NCI-H345 (cell line): ENCODE measurements around the gene CD84.
"Not testable (repeated sequence)": the region's sequence is repeated elsewhere in the genome, so short reads cannot be mapped to it uniquely, and the experiment has no call there.

Experiments used
- DNase-seq: peaks from one replicate; lab custom pipeline; 2025; lab: John Stamatoyannopoulos, UW

Gene CD84

DNA sequence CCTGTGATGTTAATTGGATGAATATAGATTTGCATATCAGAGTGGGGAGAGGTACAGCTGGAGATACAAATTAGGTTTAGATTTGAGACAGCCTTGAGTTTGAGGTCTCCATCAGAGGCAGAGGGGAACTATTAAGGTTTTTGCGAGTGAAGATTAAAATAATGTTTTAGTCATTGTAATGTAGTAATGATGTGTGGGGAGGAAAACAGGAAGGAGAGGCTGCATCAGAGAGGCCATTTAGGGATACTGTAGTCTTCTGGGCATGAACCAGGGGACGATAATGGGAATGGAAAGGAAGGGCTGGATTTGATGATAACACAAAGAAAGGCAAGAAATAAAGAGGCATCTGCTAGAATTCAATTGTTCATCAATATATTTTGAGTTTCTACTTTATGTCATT, 9.5 kb downstream of the CD84 start:
- no peak for DNase-seq

DNA sequence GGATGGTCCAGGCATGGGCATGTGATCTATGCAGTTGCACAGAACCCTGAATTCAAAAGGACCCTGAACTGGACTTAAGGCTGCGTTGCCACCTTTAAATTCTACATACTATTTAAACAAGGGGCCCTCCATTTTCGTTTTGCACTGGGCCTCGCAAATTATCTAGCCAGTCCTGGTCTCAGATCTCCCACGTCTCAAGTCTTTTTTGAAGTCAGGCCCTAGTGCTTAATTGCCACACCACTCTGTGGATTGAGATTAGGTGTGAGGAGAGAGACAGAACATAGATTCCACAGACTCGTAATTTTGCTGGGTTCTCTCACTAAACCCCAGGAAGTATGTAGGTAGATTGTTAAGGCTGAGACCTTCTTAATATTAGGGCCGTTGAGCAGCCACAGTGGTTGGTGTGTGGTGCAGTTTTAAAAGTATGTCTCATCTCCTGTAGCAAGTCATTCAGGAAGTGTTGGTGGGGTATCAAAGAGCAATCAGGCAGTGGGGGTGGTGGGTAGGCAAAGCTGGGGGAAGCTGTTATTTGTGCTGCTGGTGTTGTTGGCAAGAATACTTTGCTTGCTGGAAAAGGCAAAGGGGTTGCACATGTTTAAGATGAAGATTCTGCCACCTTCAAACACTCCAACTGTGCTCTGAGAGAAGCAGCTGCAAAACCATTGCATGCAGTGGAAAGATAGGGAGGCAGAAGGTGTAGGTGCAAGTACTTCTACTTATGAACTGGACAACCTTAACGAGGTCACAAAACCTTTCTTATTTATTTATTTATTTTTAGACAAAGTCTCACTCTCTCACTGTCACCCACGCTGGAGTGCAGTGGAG, 11.2 kb downstream of the CD84 start:
- DNase-seq, result no peak

DNA sequence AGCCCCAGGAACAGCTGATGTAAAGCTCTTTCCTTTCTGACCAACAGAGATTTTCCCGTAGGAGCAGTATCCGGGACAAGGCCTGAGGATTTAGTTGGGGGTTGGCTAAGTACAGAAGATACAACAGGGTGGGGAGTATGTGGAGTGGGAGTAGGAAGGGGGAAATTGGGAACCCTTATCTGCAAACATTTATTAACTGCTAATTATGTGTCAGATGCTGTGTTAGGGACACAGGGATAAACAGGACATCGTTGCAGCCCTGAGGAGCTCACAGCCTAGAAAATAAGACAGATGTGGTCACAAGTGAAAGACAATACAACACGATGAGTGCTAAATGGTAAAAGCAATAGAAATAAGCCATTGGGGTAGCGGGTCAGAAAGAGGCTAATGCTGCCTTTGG, 12.0 kb downstream of the CD84 start:
- DNase-seq, result no peak

DNA sequence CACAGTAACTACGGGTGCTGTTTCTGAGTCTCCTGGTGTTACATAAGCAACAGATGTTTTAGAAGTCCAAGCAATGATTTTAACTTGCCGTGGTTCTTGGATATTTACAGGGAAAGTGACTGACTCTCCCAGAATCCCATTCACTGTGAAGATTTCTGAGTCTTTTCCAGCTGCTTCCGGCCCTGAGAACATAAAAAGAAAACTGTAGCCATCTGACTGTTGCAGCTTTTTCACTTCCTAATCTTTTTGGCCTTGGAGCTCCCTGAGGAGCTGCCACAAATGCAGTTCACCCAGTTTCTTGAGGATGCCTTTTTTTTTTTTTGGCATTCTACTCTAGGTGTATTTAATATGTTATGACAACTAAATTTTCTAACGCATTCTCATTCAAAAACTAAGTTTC, 13.7 kb downstream of the CD84 start:
- DNase-seq, result no peak

DNA sequence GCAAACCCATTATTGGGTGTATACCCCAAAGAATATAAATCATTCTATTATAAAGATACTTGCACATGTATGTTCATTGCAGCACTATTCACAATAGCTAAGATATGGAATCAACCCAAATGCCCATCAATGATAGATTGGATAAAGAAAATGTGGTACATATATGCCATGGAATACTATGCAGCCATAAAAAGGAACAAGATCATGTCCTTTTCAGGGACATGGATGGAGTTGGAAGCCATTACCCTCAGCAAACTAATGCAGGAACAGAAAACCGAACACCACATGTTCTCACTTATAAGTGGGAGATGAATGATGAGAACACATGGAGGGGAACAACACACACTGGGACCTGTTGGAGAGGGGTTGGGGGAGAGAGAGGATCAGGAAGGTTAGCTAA, 16.1 kb downstream of the CD84 start:
- DNase-seq, result not testable (repeated sequence)

DNA sequence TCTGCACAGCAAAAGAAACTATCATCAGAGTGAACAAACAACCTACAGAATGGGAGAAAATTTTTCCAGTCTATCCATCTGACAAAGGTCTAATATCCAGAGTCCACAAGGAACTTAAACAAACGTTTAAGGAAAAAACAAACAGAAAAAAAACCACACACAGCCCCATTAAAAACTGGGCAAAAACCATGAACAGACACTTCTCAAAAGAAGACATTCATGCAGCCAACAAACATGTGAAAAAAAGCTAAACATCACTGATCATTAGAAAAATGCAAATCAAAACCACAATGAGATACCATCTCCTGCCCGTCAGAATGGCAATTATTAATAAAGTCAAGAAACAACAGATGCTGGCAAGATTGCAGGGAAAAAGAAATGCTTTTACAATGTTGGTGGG, 16.6 kb downstream of the CD84 start:
- DNase-seq, result not testable (repeated sequence)

DNA sequence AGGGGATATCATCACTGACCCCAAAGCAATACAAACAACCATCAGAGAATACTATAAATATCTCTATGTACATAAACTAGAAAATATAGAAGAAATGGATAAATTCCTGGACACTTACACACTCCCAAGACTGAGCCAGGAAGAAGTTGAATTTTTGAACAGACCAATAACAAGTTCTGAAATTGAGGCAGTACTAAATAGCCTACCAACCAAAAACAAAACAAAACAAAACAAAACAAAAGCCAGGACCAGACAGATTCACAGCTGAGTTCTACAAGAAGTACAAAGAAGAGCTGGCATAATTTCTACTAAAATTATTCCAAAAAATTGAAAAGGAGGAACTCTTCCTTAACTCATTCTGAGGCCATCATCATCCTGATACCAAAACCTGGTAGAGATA, 18.5 kb downstream of the CD84 start:
- no peak for DNase-seq

DNA sequence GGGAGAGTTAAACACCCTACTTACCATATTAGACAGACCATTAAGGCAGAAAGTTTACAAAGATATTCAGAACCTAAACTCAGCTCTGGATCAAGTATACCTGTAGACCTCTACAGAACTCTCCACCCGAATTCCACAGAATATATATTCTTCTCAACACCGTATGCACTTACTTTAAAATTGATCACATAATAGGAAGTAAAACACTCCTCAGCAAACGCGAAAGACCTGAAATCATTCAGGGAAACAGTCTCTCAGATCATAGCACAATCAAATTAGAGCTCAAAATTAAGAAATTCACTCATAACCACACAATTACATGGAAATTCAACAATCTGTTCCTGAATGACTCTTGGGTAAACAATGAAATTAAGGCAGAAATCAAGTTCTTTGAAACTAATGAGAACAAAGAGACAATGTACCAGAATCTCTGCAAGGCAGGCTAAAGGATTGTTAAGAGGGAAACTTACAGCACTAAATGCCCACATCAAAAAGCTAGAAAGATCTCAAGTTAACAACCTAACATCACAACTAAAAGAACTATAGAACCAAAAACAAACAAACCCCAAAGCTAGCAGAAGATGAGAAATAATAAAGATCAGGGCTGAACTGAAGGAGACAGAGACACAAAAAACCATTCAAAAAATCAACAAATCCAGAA, 19.1 kb downstream of the CD84 start:
- no peak for DNase-seq

DNA sequence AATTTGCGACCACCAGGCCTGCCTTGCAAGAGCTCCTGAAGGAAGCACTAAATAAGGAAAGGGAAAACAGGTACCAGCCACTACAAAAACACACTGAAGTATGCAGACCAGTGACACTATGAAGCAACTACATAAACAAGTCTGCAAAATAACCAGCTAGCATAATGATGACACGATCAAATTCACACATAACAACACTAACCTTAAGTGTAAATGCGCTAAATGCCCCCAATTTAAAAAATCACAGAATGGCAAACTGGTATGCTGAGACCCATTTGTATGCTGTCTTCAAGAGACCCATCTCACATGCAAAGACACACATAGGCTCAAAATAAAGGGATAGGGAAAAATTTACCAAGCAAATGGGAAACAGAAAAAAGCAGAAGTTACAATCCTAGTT, 19.9 kb downstream of the CD84 start:
- DNase-seq, result not testable (repeated sequence)

DNA sequence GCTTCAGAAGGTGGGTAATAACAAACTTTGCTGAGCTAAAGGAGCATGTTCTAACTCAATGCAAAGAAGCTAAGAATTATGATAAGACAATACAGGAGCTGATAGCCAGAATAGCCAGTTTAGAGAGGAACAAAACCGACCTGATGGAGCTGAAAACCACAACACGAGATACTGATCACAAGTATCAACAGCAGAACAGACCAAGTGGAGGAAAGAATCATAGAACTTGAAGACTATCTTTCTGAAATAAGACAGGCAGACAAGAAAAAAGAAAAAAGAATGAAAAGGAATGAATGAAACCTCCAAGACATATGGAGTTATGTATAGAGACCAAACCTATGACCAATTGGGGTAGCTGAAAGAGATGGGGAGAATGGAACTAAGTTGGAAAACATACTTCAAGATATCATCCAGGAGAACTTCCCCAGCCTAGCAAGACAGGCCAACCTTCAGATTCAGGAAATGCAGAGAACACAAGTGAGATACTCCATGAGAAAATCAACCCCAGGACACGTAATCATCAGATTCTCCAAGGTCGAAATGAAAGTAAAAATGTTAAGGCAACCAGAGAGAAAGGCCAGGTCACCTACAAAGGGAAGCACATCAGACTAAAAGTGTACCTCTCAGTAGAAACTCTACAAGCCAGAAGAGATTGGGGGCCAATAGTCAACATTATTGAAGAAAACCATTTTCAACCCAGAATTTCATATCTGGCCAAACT, 20.5 kb downstream of the CD84 start:
- DNase-seq, result no peak

DNA sequence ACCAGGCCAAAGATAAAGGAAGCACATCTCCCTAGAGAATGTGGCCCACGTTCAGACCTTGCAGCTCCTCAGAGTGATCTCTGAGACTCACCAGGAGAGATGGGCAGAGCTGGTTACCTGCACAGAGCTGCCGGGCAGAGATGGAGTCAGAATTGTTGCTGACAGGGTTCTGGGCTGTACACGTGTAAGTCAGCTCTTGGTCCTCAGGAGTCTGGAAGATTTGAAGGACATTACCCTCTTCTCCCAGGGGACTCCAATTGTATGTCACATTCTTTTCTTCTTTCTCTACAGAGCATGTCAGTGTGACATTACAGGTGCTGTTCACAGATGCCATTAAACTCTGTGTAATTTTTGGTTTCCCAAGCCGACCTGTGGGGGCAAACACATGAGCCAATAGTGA, 25.5 kb downstream of the CD84 start:
- no peak for DNase-seq

DNA sequence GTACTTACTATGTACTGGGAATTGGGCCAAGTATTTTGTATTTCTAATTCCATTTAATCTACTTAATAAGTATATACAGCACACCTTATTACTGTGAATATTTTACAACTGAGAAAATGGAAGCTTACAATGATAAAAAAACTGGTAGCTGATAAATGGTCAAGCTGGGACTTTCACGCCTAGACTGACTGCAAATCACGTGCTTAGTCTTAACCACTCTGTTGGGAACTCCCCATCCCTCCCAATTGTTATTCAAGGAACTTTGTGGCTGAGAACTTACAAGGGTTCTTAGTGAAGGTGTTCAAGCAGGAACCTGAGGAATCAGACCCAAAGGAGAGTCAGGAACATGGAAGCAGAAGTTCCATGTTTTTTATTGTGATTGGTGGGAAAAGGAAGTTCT, 26.9 kb downstream of the CD84 start:
- DNase-seq, result no peak

DNA sequence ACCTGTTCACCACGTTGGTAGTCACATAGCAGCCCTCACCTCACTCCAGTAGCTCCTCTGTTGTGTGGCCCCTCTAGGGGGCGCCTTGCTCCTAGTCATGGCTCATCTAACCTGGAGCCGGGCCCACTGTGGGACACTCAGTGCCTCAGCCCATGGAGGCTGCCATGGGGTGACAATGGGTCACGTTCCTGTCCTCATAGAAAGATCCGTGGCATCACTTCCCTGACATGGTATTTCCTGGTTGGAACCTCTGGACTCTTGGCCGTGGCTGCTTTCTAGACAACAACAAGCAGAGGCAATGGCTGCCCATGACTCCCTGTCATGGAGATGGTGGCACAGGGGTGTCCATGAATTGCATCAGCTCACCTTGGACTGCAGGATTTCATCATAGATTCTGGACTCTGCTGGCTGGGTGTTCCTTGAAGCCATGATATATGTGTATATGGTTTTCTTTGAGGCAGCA, 28.7 kb downstream of the CD84 start:
- DNase-seq, result no peak

DNA sequence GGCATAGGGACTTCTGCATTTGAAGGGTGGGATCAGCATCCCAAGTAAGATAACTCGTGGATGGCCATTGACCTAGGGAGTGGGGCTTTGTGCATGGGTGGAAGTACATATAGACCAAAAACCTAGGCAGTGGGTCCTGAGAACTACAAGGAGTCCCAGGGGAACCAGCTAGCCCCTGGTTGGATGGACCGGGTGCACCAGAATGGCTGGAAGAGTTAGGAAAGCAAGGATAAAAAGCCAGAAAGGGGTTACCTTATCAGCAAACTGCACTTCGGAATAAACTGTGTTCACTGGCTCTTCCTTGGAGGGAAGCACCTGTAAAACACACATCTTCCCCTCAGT, 29.7 kb downstream of the CD84 start:
- no peak for DNase-seq

DNA sequence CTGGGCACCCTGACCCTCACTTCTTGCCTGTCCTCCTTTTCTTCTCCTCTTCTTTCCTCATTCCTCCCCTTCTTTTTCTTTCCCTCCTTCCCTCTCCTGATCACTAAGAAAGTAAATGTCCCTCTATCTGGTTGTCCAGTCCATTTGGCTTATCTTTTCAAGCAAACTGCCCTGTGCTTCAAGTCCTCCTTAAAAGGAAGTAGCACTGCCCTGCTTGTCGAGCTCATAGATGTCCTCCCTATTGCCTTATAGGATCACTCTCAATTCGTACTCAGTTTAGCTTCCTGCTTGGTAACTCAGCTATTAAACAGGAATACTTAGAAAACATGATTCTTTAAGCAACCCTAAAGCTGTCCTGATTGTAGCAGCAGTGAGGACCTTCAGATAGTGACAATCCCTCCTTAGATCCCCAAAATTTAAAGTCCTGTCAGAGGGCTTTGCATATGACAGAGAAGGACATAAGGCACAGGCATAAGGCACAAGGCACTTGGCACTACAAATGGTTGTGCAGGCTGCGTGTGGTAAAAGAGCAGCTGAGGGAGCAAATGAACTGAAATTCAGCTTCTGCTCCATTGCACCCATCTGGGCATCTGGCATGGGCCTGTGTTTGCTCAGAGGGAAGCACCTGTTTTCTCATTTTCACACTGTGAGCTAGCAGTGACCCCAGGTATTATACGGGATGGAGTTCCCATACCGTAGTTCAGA, 30.2 kb downstream of the CD84 start:
- no peak for DNase-seq

DNA sequence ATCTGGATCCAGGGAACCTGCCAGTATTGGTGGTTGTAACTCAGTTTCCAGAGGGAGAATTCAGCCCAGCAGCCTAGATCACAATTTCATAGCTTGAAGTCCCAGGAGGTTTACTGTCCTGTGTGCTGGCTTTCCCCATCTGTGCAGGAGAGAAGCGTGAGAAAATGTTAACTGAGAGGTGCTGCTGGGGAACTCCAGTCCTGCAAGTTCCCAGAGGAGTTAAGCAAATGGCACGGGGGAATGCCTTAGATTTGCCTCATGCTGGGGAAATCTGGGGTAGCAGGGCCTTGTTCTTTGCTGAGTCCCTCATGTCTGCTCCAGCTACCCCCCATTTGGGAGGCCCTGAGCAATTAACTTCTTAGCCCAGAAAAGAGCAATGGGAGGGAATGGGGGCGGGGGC, 31.1 kb downstream of the CD84 start:
- DNase-seq, result no peak

DNA sequence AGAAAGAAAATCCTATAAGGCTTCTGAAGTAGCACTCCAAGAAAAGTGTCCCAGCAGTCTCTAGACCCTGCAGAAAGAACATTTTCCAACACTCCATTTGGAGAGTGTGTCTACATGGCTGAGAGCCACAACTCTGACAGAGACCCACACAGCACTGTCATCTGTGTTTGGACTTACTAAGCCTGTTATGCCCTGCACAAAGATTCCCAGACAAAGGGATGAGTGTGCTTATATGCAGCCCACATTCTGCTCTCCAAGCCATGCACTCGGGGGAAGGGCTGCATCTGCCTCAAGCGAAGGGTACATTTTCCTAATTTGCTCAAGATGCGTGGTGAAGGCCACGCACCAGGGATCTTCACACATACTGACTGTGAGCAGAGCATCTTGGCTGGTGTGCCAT, 31.9 kb downstream of the CD84 start:
- no peak for DNase-seq

DNA sequence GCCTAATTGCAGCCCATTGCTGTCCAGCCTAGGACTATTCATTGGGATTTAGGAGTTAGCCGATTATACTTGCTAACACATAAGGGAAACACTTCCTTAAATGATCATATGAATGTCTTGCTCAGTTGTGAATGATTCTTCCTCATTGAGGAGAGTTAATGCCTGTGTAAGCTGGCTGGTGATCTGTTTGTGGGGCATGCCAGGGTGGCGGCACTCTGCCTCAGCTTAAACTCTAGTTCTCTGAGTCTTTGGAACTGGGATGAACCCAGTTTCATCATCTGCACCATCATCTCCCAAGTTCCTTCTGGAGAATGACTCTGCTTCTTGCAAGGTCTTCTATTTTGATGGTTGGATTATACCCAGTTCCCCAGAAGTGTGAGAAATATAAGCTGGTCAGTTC, 32.4 kb downstream of the CD84 start:
- DNase-seq, result no peak

DNA sequence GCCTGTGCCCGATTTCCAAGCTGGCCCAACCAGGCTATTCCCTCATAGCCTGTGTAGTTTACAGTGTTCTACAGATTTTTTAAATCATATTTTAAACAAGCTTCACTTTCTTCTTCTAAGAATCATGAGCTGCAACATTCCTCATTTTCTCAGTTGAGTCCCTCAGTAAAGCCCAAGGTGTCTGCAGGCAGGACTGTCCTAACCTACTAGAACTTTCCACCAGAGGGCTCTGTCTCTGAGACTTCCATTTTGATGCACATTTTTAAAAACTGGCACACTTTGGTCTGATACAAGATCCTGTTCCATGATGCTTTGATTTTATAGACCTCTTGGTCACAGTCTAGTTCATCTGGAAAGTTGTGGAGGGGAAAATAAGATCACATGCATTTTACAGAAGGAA, 34.6 kb downstream of the CD84 start:
- DNase-seq, result no peak

DNA sequence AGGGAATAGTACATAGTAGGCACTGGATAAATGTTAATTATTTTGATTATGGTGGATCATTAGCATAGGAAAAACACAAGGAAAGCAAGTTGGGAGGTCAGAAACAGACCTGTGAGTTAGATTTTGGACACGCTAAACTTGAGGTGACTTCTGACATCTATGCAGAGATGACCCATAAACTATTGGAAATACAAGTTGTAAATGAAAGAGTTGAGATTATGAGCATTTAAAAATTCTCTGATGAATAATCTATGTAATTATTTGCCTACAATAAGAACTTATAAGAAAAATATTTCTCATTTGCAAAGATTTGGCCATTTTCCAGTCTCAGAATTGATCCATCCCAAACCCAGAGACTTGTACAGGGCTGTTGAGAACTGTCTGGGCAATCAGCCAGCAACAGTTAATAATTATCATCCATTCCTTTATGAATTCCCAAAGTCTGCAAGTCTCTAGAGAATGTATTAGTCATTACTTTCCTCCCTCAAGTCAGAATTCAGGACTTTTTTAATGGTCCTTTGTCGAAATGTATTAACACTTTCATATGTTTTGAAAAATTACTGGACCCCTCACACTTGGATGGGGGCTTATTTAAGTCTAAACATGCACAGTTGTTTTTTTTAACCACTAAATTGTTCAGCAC, 36.9 kb downstream of the CD84 start:
- DNase-seq, result no peak

DNA sequence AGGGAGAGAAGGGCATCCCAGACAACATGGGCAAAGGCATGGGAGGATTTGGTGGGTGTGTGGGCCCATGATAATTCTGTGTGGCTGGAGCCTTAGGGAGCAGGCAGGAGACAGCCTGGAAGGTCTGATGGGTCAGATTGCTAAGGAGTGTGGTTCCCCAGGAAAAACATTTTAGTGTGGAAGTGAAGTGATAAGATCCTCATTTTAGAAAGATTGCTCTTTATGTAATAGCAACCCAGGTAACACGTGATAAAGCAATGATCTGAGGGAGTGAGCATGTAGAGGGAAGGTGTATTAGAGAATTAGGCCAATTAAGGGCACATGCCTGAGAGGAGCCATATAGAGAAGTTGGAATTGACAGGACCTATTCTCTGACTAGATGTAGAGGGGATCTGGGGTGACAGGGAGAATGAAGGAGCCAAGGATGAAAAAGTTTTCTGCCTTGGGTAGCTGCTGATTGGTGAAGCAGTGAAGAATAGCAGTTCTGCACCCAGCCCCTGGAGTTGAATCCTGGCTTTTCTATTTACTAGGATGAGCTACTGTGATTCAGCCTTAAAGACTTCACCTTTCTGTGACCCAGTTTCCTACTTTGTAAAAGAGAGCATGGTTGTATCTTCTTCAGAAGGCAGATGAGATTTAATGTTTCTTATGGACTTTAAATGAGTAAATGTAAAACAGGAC, 37.5 kb downstream of the CD84 start:
- DNase-seq, result no peak

DNA sequence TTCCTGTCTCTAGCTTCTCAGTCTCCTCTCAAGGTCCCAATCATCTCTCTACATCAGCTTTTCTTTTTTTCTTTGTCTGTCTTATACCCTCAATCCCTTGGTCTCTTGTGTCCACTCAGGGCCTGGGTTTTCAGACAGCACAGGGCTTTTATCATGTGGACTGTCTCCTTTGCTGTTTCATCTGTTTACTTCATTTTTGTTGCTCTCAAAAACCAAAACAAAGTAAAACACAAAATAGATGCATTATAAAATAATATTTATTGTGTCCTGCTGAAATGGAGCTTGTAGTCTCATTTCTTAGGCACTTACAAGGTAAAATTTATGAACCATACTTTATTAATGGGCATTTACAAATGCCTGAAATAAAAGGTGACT, 38.5 kb downstream of the CD84 start:
- no peak for DNase-seq
